ENCODE results near the gene INPP4B. TPM values are rescaled to one million over a fixed set of nuclear protein-coding genes. Genes with fewer than 3 reads are reported as not detected.

The INPP4B gene
- total RNA-seq, 1 experiment from 2014 or later: 0.07 TPM

DNA sequence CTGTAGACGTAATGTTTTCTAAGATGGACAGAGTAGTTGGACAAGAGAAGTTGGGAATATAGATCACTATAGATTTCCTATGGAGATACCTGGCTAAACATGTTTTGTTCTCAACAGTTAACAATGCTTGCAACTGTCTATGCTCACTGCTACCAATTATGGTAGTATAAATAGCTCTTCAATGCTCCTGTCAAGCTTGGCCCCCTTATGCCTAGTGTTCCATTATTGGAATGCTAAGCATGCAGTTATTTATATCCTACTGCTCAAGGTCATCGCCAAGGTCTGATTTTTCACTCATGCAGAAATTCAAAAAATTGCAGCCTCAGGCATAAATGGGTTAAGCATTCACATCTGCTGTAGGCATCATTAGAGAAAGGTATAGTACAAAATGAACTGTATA lies 690.8 kb downstream of the INPP4B start:
- Histone ChIP-seq H4K8ac (replicated peaks; ENCODE audit: insufficient read length, low read depth, low read length) (no peak overlapping the region), H3K4ac (ENCODE audit: low read depth, low read length) (no peak overlapping the region), H3K23me2 (ENCODE audit: insufficient read length, low read depth, low read length, poor library complexity, severe bottlenecking) (no peaks in the 10 kb centered on the region), H2BK15ac (ENCODE audit: low read depth, low read length) (no peak overlapping the region), H3K4me1 (ENCODE audit: insufficient read depth, low read length) (no peaks in the 10 kb centered on the region), H3K9me3 (ENCODE audit: control insufficient read depth, low read depth, low read length) (no peaks in the 10 kb centered on the region), H2AFZ (ENCODE audit: low read length) (no peak overlapping the region), H3K56ac (ENCODE audit: insufficient read length, low read depth, low read length) (no peak overlapping the region), H3T11ph (ENCODE audit: low read length) (no peak overlapping the region), H2BK20ac (ENCODE audit: low read depth, low read length, poor library complexity, severe bottlenecking) (no peak overlapping the region), H4K91ac (ENCODE audit: insufficient read length, low read depth, low read length) (no peak overlapping the region), H3K23ac (ENCODE audit: insufficient read length, low read depth, low read length) (no peak overlapping the region), H4K20me1 (ENCODE audit: control insufficient read depth, insufficient read depth, insufficient read length) (no peaks in the 10 kb centered on the region), H2BK120ac (ENCODE audit: low read depth, low read length, poor library complexity, severe bottlenecking) (no peak overlapping the region), H2AK5ac (ENCODE audit: insufficient read length, low read length) (no peak overlapping the region), H3K9ac (ENCODE audit: extremely low read depth, insufficient read length, low read length) (no peak overlapping the region), H3K14ac (ENCODE audit: insufficient read depth, low read length) (no peak overlapping the region), H4K5ac (ENCODE audit: insufficient read length, low read depth, low read length) (no peak overlapping the region), H3K79me2 (ENCODE audit: insufficient read depth, low read length) (no peaks in the 10 kb centered on the region), H3K18ac (ENCODE audit: insufficient read length, low read depth, low read length) (no peak overlapping the region), H3K27me3 (ENCODE audit: insufficient read depth, low read length) (no peaks in the 10 kb centered on the region), H2BK12ac (ENCODE audit: insufficient read length, low read depth, low read length) (no peak overlapping the region), H3K4me2 (ENCODE audit: insufficient read depth, insufficient read length, low read length) (no peak overlapping the region), H2BK5ac (ENCODE audit: insufficient read length, low read length) (no peak overlapping the region), H3K79me1 (ENCODE audit: insufficient read depth, low read depth, low read length, poor library complexity, severe bottlenecking) (no peaks in the 10 kb centered on the region), H3K27ac (ENCODE audit: insufficient read length, low read depth, low read length) (no peak overlapping the region)
- Mint-ChIP-seq H3K4me1 (no peaks in the 10 kb centered on the region), H3K36me3 (ENCODE audit: insufficient read depth in 1 of 3, low read depth in 3 of 3) (no peaks in the 10 kb centered on the region), H3K27me3 (ENCODE audit: low read depth) (no peaks in the 10 kb centered on the region), H3K27ac (no peak overlapping the region), H3K4me3 (no peak overlapping the region), H3K9me3 (no peaks in the 10 kb centered on the region)
- WGBS (ENCODE audit: extremely low coverage, insufficient read length, low lambda C conversion rate): no CpG with 5 or more reads among the region's 2 CpGs
- no peak for DNase-seq
- TF ChIP-seq, protein P1, sequence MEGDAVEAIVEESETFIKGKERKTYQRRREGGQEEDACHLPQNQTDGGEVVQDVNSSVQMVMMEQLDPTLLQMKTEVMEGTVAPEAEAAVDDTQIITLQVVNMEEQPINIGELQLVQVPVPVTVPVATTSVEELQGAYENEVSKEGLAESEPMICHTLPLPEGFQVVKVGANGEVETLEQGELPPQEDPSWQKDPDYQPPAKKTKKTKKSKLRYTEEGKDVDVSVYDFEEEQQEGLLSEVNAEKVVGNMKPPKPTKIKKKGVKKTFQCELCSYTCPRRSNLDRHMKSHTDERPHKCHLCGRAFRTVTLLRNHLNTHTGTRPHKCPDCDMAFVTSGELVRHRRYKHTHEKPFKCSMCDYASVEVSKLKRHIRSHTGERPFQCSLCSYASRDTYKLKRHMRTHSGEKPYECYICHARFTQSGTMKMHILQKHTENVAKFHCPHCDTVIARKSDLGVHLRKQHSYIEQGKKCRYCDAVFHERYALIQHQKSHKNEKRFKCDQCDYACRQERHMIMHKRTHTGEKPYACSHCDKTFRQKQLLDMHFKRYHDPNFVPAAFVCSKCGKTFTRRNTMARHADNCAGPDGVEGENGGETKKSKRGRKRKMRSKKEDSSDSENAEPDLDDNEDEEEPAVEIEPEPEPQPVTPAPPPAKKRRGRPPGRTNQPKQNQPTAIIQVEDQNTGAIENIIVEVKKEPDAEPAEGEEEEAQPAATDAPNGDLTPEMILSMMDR (conservative IDR thresholded peaks at IDR 0.05): no peak

All from H9 (cell line).